NCI-H146 treated with DMSO at 0.1 percent for 48 hours (cell line): ENCODE results near the gene MAN1A1.
A peak's percentile ranks its signal among the peaks of the same experiment; 100 is the strongest.
"Not testable (repeated sequence)": the region's sequence is repeated elsewhere in the genome, so short reads cannot be mapped to it uniquely, and the experiment has no call there.

Experiments
- DNase-seq: peaks from one replicate; lab custom pipeline; 2025; ENCODE audit not compliant: unreplicated experiment; lab: John Stamatoyannopoulos, UW

Gene MAN1A1

GRCh38 chr6:119349361-119350201 lies at the start of gene MAN1A1:
Gene MAN1A1, minus strand, starts transcription at chr6:119349761. Its CDS starts 696 bp downstream, at chr6:119349065.
- peak; percentile 44 for DNase-seq

- DNase-seq = no peak
These were observed 45.6 kb upstream of the MAN1A1 start for GRCh38 chr6:119395192-119395591.

GRCh38 chr6:119390247-119390793 lies 40.8 kb upstream of the MAN1A1 start:
- DNase-seq = no peak

GRCh38 chr6:119385994-119386393 lies 36.4 kb upstream of the MAN1A1 start:
- no peak for DNase-seq

GRCh38 chr6:119384444-119384843 lies 34.9 kb upstream of the MAN1A1 start:
- DNase-seq = no peak

- DNase-seq = no peak
These were observed 30.2 kb upstream of the MAN1A1 start for GRCh38 chr6:119379809-119380208.

GRCh38 chr6:119377043-119377442 lies 27.5 kb upstream of the MAN1A1 start:
- not testable (repeated sequence) for DNase-seq

GRCh38 chr6:119370080-119370479 lies 20.5 kb upstream of the MAN1A1 start:
- DNase-seq = no peak

- DNase-seq = no peak
These were observed 19.4 kb upstream of the MAN1A1 start for GRCh38 chr6:119368921-119369320.

- no peak for DNase-seq
These were observed 11.6 kb upstream of the MAN1A1 start for GRCh38 chr6:119361209-119361608.

GRCh38 chr6:119360262-119360915 lies 10.8 kb upstream of the MAN1A1 start:
- no peak for DNase-seq

GRCh38 chr6:119355890-119356289 lies 6.3 kb upstream of the MAN1A1 start:
- DNase-seq = no peak

GRCh38 chr6:119355157-119355556 lies 5.6 kb upstream of the MAN1A1 start:
- no peak for DNase-seq

- no peak for DNase-seq
These were observed 4.1 kb upstream of the MAN1A1 start for GRCh38 chr6:119353696-119354095.

GRCh38 chr6:119352001-119352400 lies 2.4 kb upstream of the MAN1A1 start:
- DNase-seq = no peak

- DNase-seq = no peak
These were observed 1.4 kb upstream of the MAN1A1 start for GRCh38 chr6:119350952-119351372.

GRCh38 chr6:119350202-119350951 lies 816 bp upstream of the MAN1A1 start:
- DNase-seq = no peak

GRCh38 chr6:119348748-119349360 lies 707 bp downstream of the MAN1A1 start:
- no peak for DNase-seq

- no peak for DNase-seq
These were observed 1.3 kb downstream of the MAN1A1 start for GRCh38 chr6:119348096-119348747.

GRCh38 chr6:119347466-119348095 lies 2.0 kb downstream of the MAN1A1 start:
- no peak for DNase-seq
